Activated CD4-positive, alpha-beta T cell treated with anti-CD3 and anti-CD28 coated beads, Interleukin-2, amount 50 U/mL, for 1 hour (primary cell): ENCODE measurements around the gene SHC1.

ENCODE experiments used
- DNase-seq: peaks from one replicate; pipeline ENCODE4 v3.0.0-alpha.2; 2020

The SHC1 gene

DNA sequence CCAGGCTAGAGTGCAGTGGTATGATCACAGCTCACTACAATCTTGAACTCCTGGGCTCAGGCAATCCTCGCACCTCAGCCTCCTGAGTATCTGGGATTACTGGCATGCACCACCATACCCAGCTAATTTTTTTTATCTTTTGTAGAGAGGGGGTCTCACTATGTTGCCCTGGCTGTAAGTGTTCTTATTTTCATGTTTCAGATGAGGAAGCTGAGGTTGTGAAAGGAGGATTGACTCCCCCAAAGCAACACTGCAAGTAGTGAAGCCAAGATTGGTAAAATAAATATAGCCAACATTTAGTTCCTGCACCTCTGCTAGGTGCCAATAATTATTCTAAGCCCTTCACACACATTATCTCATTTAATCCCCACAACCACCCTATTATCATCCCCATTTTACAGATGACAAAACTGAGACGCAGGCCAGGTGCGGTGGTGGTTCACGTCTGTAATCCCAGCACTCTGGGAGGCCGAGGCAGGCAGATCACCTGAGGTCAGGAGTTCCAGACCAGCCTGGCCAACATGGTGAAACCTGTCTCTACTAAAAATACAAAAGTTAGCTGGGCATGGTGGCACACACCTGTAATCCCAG, 36.1 kb downstream of the SHC1 start:
- no peak for DNase-seq

- DNase-seq, result no peak
Measured at GRCh38 chr1:154931940-154932487, 38.5 kb downstream of the SHC1 start.

GRCh38 chr1:154926201-154926600, 44.3 kb downstream of the SHC1 start:
- no peak for DNase-seq

GRCh38 chr1:154925335-154926170, 45.0 kb downstream of the SHC1 start:
- DNase-seq, result no peak

DNA sequence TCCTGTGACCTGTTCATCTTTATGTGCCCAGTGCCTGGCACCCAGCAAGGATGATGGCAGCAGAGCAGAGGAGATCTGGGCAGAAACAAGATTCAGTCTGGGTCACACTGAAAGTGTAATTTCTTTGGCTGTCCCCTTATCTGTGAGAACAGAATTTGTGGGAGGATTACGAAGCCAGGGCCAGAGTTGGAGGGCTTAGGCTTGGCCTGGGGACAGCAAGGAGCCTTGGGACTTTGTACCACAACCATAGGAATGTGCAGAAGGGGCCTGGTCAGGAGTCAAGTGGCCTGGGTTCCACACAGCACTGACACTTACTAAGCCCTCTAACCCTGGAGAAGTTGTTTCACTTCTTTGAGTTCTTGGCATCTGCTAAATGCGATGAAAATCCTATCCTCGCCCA, 46.9 kb downstream of the SHC1 start:
- no peak for DNase-seq

DNA sequence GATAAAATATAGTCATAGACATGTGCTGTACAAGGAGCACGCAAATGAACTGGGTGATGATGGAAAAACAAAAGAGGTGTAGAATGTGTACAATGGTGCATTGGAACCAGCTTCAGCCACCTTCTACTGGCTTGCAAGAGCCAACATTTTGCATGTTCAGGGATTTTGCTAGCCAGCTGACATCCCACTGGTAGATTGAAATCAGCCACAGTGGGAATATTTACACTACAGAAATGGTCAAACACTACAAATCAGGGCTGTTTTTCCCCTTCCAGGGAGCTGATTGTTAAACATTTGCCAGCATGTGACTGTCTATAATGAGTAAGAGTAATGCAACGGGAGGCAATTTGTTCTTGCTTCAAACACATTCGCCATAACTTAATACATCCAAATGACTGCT, 57.3 kb downstream of the SHC1 start:
- no peak for DNase-seq

DNA sequence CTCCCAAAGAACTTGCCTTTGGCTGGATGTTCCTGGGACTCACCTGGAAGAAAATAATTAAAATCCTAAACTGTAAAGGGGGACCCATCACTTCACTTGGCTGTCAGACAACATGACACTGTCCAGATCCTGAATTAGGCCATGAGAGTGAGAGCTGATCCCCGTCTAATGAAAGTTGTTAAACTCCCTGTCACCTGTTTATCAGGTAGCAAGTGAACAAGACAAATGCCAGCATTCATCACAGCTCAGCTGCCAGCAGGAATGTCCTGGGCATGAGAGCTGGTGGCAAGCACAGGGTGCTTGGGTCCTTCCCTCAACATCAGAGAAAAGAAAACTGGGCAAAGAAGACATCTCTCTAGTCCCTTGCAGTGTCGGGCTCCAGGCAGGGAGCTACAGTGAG, 57.8 kb downstream of the SHC1 start:
- no peak for DNase-seq
